Breast epithelium (tissue), 4 donors: ENCODE data around the gene ACER1. TPM values are rescaled to one million over a fixed set of nuclear protein-coding genes. Genes with fewer than 3 reads are reported as not detected.

ENCODE experiments used
- DNase-seq, 2 donors: peaks; one replicate each; pipeline ENCODE4 v3.0.0-alpha.2; 2019; ENCODE audit warnings: low spot score in 2 of 2
- H3K27ac ChIP-seq, 2 donors: fragments of 200-600 bp; sonication (generic) in 1 of 2; one replicate each; pipeline ENCODE4 v1.5.1; 2016 to 2019; ENCODE audit warnings: mild to moderate bottlenecking in 1 of 2
- H3K27me3 ChIP-seq, 2 donors: fragments of 200-600 bp; sonication (generic) in 1 of 2; one replicate each; pipeline versions ENCODE4 v1.5.1 to v1.6.0; 2017 to 2019; ENCODE audit warnings: control low read depth in 1 of 2, mild to moderate bottlenecking in 1 of 2
- H3K36me3 ChIP-seq: fragments of 200-600 bp; one replicate; pipeline ENCODE4 v1.5.1; 2019
- H3K4me1 ChIP-seq, 2 donors: fragments of 200-600 bp; sonication (generic); one replicate each; pipeline ENCODE4 v1.5.1; 2016 to 2019; ENCODE audit warnings: control low read depth in 1 of 2
- H3K4me3 ChIP-seq, 3 donors: fragments of 200-600 bp; sonication (generic); 1 replicate in 2 of 3; 2 replicates in 1 of 3; pipeline ENCODE4 v1.5.1; 2016 to 2019; ENCODE audit warnings: mild to moderate bottlenecking in 3 of 3, moderate library complexity in 2 of 3
- H3K9me3 ChIP-seq, 2 donors: fragments of 200-600 bp; sonication (generic) in 1 of 2; one replicate each; pipeline ENCODE4 v1.5.1; 2016 to 2019; ENCODE audit warnings: control low read depth in 1 of 2
- CTCF ChIP-seq, 3 donors: fragments of 450-650 bp; IDR thresholded peaks; one replicate each; pipeline ENCODE4 v1.5.1; 2016 to 2017; ENCODE audit warnings: antibody characterized with exemption in 3 of 3, mild to moderate bottlenecking in 3 of 3, moderate library complexity in 3 of 3
- POLR2A ChIP-seq: fragments of 450-650 bp; IDR thresholded peaks from one replicate; pipeline ENCODE4 v1.6.1; 2016; ENCODE audit warnings: antibody characterized with exemption, mild to moderate bottlenecking, moderate library complexity
- POLR2AphosphoS5 ChIP-seq, 3 donors: sonication (generic); formaldehyde crosslinking; IDR thresholded peaks; one replicate each; pipeline ENCODE4 v1.6.1; 2017; ENCODE audit warnings: antibody characterized with exemption in 3 of 3
- intact Hi-C: fragments of 100-400 bp; cut with DNase I; formaldehyde crosslinking; loops from one replicate; pipeline ENCODE4 v1.15.1; 2023; ENCODE audit warnings: low total_unique reads
- total RNA-seq, 3 donors: library from RNA; depleted of rRNA; stranded (reverse); fragments of >200 nt; gene quantifications; one replicate each; pipeline ENCODE4 v1.1.0, GENCODE V29; 2016

Gene ACER1
- total RNA-seq, 3 donors from 2014 or later: 0.33 TPM; not detected in 2

DNA sequence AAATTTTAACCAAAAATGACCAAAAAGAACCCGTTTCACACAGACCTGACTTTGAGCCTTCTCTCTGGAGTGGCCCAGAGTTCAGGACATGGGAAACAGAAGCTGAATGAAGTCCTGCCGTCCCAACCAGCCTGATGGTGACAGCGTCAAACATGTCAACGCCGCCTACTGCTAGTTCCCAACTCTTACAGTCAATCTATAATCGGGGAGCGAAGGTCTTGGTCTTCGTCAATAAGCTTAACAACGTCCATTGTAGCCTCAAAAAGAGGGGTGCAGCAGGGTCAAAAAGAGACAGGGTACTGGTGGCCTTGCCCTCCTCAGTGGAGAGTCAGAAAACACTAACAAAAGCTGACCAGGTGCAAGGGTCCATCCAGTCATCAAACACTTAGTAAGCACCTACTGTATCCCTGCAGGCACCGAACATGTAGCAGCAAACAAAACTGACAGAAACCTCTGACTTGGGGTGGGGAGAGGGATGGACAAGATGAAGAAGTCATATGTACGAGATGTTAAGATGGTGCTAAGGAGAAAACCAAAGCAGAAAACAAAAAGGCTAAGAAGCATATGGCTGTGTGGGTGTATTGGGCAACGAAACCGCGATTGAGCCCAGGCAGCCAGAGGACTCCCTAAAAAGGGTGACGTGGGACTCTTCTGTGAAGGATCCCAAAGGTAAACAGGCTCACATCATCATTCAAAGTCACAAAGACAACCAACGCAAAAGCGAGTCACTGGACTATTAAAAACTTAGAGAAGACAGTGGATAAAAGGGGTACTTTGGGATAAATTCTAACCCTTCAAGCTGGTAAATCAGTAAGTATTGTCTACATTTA lies 65.6 kb downstream of the ACER1 start:
- TF ChIP-seq POLR2AphosphoS5 (IDR thresholded peaks at IDR 0.05) (no peak), CTCF (IDR thresholded peaks at IDR 0.05) (no peak), POLR2A (no peak)
- Histone ChIP-seq H3K4me3 (no peak overlapping the region), H3K36me3 (no peaks in the 10 kb centered on the region), H3K27me3 (no peaks in the 10 kb centered on the region), H3K27ac (no peak overlapping the region), H3K9me3 (no peaks in the 10 kb centered on the region), H3K4me1 (peaks cover 8 to 15% of the 10 kb centered on the region in 2 donors)
- DNase-seq: no peak
- intact Hi-C loops: loop anchor here (1.0 to 5.0 kb wide), 2 partner anchors 9 to 60 kb away; no protein-coding TSS in a partner anchor

- no peak overlapping the region for H3K4me3 ChIP-seq
- no peaks in the 10 kb centered on the region for H3K4me1 ChIP-seq
- DNase-seq: no peak
- TF ChIP-seq POLR2A: no peak
- TF ChIP-seq POLR2AphosphoS5 (IDR thresholded peaks at IDR 0.05): no peak
- no peak for TF ChIP-seq CTCF (IDR thresholded peaks at IDR 0.05)
- H3K9me3 ChIP-seq: no peaks in the 10 kb centered on the region
- no peak overlapping the region for H3K27ac ChIP-seq
- H3K36me3 ChIP-seq: no peaks in the 10 kb centered on the region
- intact Hi-C loops: loop anchor here (5.0 kb wide), 2 partner anchors 58 to 1068 kb away; no protein-coding TSS in a partner anchor
- no peaks in the 10 kb centered on the region for H3K27me3 ChIP-seq
These were observed 68.6 kb downstream of the ACER1 start for GRCh38 chr19:6264803-6265202.

DNA sequence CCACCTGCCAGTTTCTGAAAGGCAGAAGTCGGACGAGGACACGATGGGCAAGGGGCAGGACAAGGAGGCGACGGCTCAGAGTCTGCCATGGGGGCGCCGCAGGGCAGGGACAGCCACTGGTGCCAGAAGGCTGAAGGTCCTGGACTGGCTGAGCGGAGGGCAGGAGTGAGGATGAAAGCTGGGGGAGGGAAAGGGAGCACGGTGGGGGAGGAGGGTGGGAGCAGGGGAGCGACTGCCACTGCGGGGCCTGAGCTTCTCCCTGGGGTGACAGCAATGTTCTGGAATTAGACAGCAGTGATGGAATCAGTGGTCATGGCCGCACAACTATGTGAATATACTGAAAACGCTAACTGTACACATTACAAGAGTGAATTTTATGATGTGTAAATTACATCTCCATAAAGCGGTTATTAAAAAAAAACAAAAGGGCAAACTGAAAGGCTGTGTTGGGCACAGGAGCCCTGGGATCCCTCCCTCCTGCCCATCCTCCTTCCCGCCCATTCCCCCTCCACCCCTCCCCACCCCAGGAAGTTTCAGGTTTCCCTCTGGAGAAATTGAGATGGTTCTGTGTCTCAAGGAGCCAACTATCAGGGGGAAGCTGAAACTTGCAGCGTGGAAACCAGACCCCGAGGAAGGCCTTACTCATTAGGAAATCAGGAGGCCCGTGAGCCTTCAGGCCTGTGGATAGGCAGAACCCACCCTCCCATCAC lies 69.5 kb downstream of the ACER1 start:
- no peak for DNase-seq
- Histone ChIP-seq H3K4me1 (no peaks in the 10 kb centered on the region), H3K36me3 (no peaks in the 10 kb centered on the region), H3K9me3 (no peaks in the 10 kb centered on the region), H3K4me3 (no peak overlapping the region), H3K27ac (no peak overlapping the region), H3K27me3 (no peaks in the 10 kb centered on the region)
- no peak for TF ChIP-seq POLR2AphosphoS5 (IDR thresholded peaks at IDR 0.05)
- intact Hi-C loops: loop anchor here (5.0 kb wide), 1 partner anchor 1067 kb away; no protein-coding TSS in a partner anchor

GRCh38 chr19:6263306-6263705 lies 70.1 kb downstream of the ACER1 start:
- DNase-seq: no peak
- no peaks in the 10 kb centered on the region for H3K4me1 ChIP-seq
- TF ChIP-seq POLR2A: no peak
- TF ChIP-seq CTCF (IDR thresholded peaks at IDR 0.05): no peak
- TF ChIP-seq POLR2AphosphoS5 (IDR thresholded peaks at IDR 0.05): no peak
- H3K4me3 ChIP-seq: no peak overlapping the region
- no peaks in the 10 kb centered on the region for H3K9me3 ChIP-seq
- intact Hi-C loops: loop anchor here (5.0 kb wide), 1 partner anchor 1066 kb away; no protein-coding TSS in a partner anchor
- H3K27ac ChIP-seq: no peak overlapping the region
- no peaks in the 10 kb centered on the region for H3K36me3 ChIP-seq
- H3K27me3 ChIP-seq: no peaks in the 10 kb centered on the region

DNA sequence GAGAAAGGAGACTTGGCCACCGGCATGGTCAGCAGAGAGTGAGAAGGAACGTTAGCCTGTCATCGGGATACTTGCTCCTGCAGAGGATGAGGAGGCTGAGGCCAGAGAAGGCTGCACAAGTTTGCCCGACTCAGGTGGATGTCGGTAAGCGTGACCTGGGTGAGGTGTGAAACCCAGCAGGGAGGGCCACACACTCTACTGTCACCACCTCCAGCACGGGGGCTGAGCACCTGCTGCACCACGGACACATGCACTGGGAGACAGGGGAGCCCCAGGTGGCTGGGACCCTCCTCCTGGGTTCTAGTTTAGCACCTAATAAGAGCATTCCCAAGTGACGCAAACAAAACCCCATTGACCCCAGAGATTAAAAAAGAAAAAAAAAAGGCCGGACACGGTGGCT lies 70.9 kb downstream of the ACER1 start:
- TF ChIP-seq POLR2AphosphoS5 (IDR thresholded peaks at IDR 0.05): no peak
- TF ChIP-seq POLR2A: no peak
- TF ChIP-seq CTCF (IDR thresholded peaks at IDR 0.05): no peak
- no peaks in the 10 kb centered on the region for H3K36me3 ChIP-seq
- H3K9me3 ChIP-seq: no peaks in the 10 kb centered on the region
- no peak for DNase-seq
- H3K27ac ChIP-seq: no peak overlapping the region
- H3K27me3 ChIP-seq: no peaks in the 10 kb centered on the region
- H3K4me3 ChIP-seq: no peak overlapping the region
- no peaks in the 10 kb centered on the region for H3K4me1 ChIP-seq
- intact Hi-C loops: loop anchor here (5.0 kb wide), 1 partner anchor 1065 kb away; no protein-coding TSS in a partner anchor
